ENCODE data around the gene FBXO41. TPM values are rescaled to one million over a fixed set of nuclear protein-coding genes. Genes with fewer than 3 reads are reported as not detected.

The FBXO41 gene
- total RNA-seq, 2 experiments from 2014 or later, result 20.4 to 57.9 TPM

DNA sequence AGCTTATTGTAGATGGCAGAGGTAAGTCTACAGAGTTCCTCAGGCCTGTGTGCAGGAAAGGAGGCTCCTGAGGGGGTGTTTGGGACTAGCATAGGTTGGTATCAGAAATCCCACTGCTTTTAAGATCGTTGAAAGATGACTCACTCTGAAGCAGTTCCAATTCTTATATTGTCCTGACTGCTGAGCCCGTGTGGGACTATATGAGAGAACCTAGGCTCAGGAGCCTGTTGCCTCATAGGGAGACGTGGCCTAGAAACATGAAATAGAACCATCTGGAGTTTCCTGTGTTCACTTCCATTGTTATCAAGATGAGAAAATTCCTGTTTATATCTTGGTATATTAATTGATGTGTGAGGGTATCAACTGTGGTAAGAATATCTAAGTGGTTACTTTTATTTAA lies 44.5 kb downstream of the FBXO41 start:
- no peak overlapping the region for H3K4me2 ChIP-seq (ENCODE audit: low read length)
- ChIA-PET POLR2A (interaction anchor here (1.7 kb wide), 1 partner anchor 11 kb away, joined by 7 read pairs; no protein-coding TSS in a partner anchor), CTCF (ENCODE audit: unreplicated experiment) (no interaction called here)
- no peak overlapping the region for H3K27ac ChIP-seq (ENCODE audit: low read depth, low read length, poor library complexity, severe bottlenecking)
- H3K36me3 ChIP-seq (ENCODE audit: insufficient read depth, low read length), result peaks cover 93% of the 10 kb centered on the region
- peaks cover 24% of the 10 kb centered on the region for H3K4me1 ChIP-seq (ENCODE audit: insufficient read depth, low read length, poor library complexity, severe bottlenecking)
- H3K79me2 ChIP-seq (ENCODE audit: insufficient read depth, low read depth, low read length), result peaks cover 83% of the 10 kb centered on the region
- no peak for DNase-seq (ENCODE audit: low spot score)
- peaks cover 46% of the 10 kb centered on the region for H4K20me1 ChIP-seq (ENCODE audit: insufficient read depth, low read length)
- H3K4me3 ChIP-seq (ENCODE audit: low read depth, low read length, poor library complexity, severe bottlenecking), result no peak overlapping the region
- no peaks in the 10 kb centered on the region for H3K9me3 ChIP-seq (ENCODE audit: low read length)
- intact Hi-C loops (cut with micrococcal nuclease; ENCODE audit: unreplicated experiment), result no loop called here
- no peaks in the 10 kb centered on the region for H3K9me2 ChIP-seq (ENCODE audit: insufficient read depth, low read length)
- no peak for TF ChIP-seq EZH2phosphoT487 (IDR thresholded peaks at IDR 0.05; ENCODE audit: borderline replicate concordance, low read depth, low read length)
- TF ChIP-seq, protein P1, sequence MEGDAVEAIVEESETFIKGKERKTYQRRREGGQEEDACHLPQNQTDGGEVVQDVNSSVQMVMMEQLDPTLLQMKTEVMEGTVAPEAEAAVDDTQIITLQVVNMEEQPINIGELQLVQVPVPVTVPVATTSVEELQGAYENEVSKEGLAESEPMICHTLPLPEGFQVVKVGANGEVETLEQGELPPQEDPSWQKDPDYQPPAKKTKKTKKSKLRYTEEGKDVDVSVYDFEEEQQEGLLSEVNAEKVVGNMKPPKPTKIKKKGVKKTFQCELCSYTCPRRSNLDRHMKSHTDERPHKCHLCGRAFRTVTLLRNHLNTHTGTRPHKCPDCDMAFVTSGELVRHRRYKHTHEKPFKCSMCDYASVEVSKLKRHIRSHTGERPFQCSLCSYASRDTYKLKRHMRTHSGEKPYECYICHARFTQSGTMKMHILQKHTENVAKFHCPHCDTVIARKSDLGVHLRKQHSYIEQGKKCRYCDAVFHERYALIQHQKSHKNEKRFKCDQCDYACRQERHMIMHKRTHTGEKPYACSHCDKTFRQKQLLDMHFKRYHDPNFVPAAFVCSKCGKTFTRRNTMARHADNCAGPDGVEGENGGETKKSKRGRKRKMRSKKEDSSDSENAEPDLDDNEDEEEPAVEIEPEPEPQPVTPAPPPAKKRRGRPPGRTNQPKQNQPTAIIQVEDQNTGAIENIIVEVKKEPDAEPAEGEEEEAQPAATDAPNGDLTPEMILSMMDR (conservative IDR thresholded peaks at IDR 0.05; ENCODE audit: low read length), result no peak
- no peak overlapping the region for H2AFZ ChIP-seq (ENCODE audit: low read length)
- no TSS peak for BruUV-seq (replicated peaks)

DNA sequence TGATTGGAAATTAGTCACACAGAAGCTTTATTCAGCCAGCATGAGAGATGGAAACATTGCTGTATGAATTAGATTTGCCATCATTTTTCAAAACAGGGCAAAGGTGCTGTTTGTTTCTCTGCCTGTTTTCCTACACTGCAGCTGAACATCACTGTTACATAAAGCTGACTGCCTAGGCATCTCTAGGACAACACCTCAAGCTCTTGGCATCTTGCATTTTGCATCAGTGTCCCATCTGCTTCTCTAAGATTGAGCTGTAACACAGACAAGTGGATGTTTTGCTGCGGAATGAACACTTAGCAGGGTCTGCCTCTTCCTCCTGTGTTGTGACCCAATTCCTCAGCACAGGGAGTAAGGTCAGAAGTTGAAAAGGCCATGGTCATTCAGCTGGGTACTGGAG lies 45.3 kb downstream of the FBXO41 start:
- Histone ChIP-seq H4K20me1 (ENCODE audit: insufficient read depth, low read length) (peaks cover 47% of the 10 kb centered on the region), H3K36me3 (ENCODE audit: insufficient read depth, low read length) (peaks cover 87% of the 10 kb centered on the region), H3K4me2 (ENCODE audit: low read length) (peak overlapping the region; percentile 32; the same call in 1 of the 2 replicates), H3K79me2 (ENCODE audit: insufficient read depth, low read depth, low read length) (peaks cover 90% of the 10 kb centered on the region), H3K9me2 (ENCODE audit: insufficient read depth, low read length) (no peaks in the 10 kb centered on the region), H3K4me1 (ENCODE audit: insufficient read depth, low read length, poor library complexity, severe bottlenecking) (peaks cover 24% of the 10 kb centered on the region), H3K27ac (ENCODE audit: low read depth, low read length, poor library complexity, severe bottlenecking) (no peak overlapping the region), H3K9me3 (ENCODE audit: low read length) (no peaks in the 10 kb centered on the region), H2AFZ (ENCODE audit: low read length) (no peak overlapping the region), H3K4me3 (ENCODE audit: low read depth, low read length, poor library complexity, severe bottlenecking) (no peak overlapping the region)
- POLR2A ChIA-PET, result interaction anchor here (0.6 to 1.7 kb wide), 4 partner anchors 8 to 1660 kb away, joined by 3 to 11 read pairs (median 6); no protein-coding TSS in a partner anchor
- TF ChIP-seq EZH2phosphoT487 (IDR thresholded peaks at IDR 0.05; ENCODE audit: borderline replicate concordance, low read depth, low read length), result no peak
- TF ChIP-seq, protein P1 (conservative IDR thresholded peaks at IDR 0.05; ENCODE audit: low read length), result no peak
- no TSS peak for BruUV-seq (replicated peaks)
- intact Hi-C loops (cut with micrococcal nuclease; ENCODE audit: unreplicated experiment), result no loop called here
- DNase-seq (ENCODE audit: low spot score), result no peak
- CTCF ChIA-PET (ENCODE audit: unreplicated experiment), result no interaction called here

DNA sequence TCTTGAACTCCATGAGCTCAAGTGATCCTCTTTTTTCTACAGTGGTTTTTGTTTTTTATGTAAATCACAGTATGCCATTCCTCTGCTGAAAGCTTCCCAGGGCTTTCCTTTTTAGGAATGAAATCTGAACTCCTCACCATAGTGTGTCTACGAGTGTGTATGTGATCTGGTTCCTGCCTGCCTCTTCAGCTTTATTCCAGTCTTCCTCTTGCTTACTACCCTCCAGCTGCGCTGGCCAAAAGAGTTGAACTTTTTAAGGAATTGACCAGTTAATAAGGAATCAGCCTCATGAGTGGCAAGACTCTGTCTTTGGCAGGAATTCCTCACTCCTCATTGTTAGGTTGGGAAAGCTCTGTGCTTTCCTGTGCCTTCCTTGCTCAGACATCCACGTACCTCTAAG lies 46.1 kb downstream of the FBXO41 start:
- intact Hi-C loops (cut with micrococcal nuclease; ENCODE audit: unreplicated experiment), result no loop called here
- H4K20me1 ChIP-seq (ENCODE audit: insufficient read depth, low read length), result peaks cover 47% of the 10 kb centered on the region
- no peak for TF ChIP-seq EZH2phosphoT487 (IDR thresholded peaks at IDR 0.05; ENCODE audit: borderline replicate concordance, low read depth, low read length)
- TF ChIP-seq, protein P1 (conservative IDR thresholded peaks at IDR 0.05; ENCODE audit: low read length), result no peak
- H3K27ac ChIP-seq (ENCODE audit: low read depth, low read length, poor library complexity, severe bottlenecking), result no peak overlapping the region
- H3K36me3 ChIP-seq (ENCODE audit: insufficient read depth, low read length), result peaks cover 79% of the 10 kb centered on the region
- H3K4me1 ChIP-seq (ENCODE audit: insufficient read depth, low read length, poor library complexity, severe bottlenecking), result peaks cover 24% of the 10 kb centered on the region
- no peaks in the 10 kb centered on the region for H3K9me2 ChIP-seq (ENCODE audit: insufficient read depth, low read length)
- ChIA-PET CTCF (ENCODE audit: unreplicated experiment) (interaction anchor here (0.9 kb wide), 1 partner anchor 15 kb away, joined by 3 read pairs; no protein-coding TSS in a partner anchor), POLR2A (interaction anchor here (0.9 to 1.7 kb wide), 6 partner anchors 9 to 593 kb away, joined by 3 to 11 read pairs (median 4); no protein-coding TSS in a partner anchor)
- peak overlapping the region; percentile 32 for H3K4me2 ChIP-seq (ENCODE audit: low read length)
- no peak for DNase-seq (ENCODE audit: low spot score)
- no peak overlapping the region for H2AFZ ChIP-seq (ENCODE audit: low read length)
- H3K79me2 ChIP-seq (ENCODE audit: insufficient read depth, low read depth, low read length), result peaks cover 83% of the 10 kb centered on the region
- H3K4me3 ChIP-seq (ENCODE audit: low read depth, low read length, poor library complexity, severe bottlenecking), result no peak overlapping the region
- no peaks in the 10 kb centered on the region for H3K9me3 ChIP-seq (ENCODE audit: low read length)
- BruUV-seq (replicated peaks), result no TSS peak

Data from OCI-LY7 (cell line).